HEK293 (cell line): ENCODE results near the gene STIM1.

Source experiments
- PRDM2 ChIP-seq: fragments of 450-650 bp; formaldehyde crosslinking; IDR thresholded peaks from 2 replicates; pipeline ENCODE4 v1.5.1; 2016; ENCODE audit warnings: missing biosample characterization, missing genetic modification characterization, borderline replicate concordance
- REST ChIP-seq: fragments of 450-650 bp; formaldehyde crosslinking; IDR thresholded peaks from 2 replicates; pipeline ENCODE4 v1.5.1; 2016; ENCODE audit warnings: missing biosample characterization, missing genetic modification characterization
- TRIM28 ChIP-seq: IDR thresholded peaks from 2 replicates; pipeline ENCODE4 v1.6.1; 2011; ENCODE audit warnings: low read length, control low read depth, borderline replicate concordance
- YY1 ChIP-seq: fragments of 450-650 bp; formaldehyde crosslinking; IDR thresholded peaks from 2 replicates; pipeline ENCODE4 v1.5.1; 2018; ENCODE audit warnings: missing biosample characterization, missing genetic modification characterization
- ZFP41 ChIP-seq: fragments of 450-650 bp; formaldehyde crosslinking; IDR thresholded peaks from 2 replicates; pipeline ENCODE4 v1.5.1; 2016; ENCODE audit warnings: missing biosample characterization, missing genetic modification characterization, borderline replicate concordance
- TF ChIP-seq, protein P1 (sequence below): fragments of 450-650 bp; formaldehyde crosslinking; IDR thresholded peaks from 2 replicates; pipeline ENCODE4 v1.5.1; 2016; ENCODE audit warnings: missing biosample characterization, missing genetic modification characterization

- TF ChIP-seq, protein P1, sequence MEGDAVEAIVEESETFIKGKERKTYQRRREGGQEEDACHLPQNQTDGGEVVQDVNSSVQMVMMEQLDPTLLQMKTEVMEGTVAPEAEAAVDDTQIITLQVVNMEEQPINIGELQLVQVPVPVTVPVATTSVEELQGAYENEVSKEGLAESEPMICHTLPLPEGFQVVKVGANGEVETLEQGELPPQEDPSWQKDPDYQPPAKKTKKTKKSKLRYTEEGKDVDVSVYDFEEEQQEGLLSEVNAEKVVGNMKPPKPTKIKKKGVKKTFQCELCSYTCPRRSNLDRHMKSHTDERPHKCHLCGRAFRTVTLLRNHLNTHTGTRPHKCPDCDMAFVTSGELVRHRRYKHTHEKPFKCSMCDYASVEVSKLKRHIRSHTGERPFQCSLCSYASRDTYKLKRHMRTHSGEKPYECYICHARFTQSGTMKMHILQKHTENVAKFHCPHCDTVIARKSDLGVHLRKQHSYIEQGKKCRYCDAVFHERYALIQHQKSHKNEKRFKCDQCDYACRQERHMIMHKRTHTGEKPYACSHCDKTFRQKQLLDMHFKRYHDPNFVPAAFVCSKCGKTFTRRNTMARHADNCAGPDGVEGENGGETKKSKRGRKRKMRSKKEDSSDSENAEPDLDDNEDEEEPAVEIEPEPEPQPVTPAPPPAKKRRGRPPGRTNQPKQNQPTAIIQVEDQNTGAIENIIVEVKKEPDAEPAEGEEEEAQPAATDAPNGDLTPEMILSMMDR: no peak
- no peak for TF ChIP-seq YY1 (tag by site-specific recombination)
- TF ChIP-seq REST (tag by site-specific recombination): no peak
- TF ChIP-seq ZFP41 (tag by site-specific recombination): no peak
- no peak for TF ChIP-seq PRDM2 (tag by site-specific recombination)
- no peak for TF ChIP-seq TRIM28
Observed at GRCh38 chr11:3810446-3810845, 45.0 kb upstream of the STIM1 start.
